Brain microvascular endothelial cell (primary cell): ENCODE results near the gene HPS5.
A peak's percentile ranks its signal among the peaks of the same experiment; 100 is the strongest.
"Not testable (repeated sequence)": the region's sequence is repeated elsewhere in the genome, so short reads cannot be mapped to it uniquely, and the experiment has no call there.

Experiments
- DNase-seq: peaks from one replicate; pipeline ENCODE4 v3.0.0-alpha.2; 2020
- H3K27ac ChIP-seq: fragments of 250-450 bp; sonication (Bioruptor Pico); 2 replicates; pipeline ENCODE4 v1.5.1; 2020; ENCODE audit warnings: mild to moderate bottlenecking, moderate library complexity
- H3K27me3 ChIP-seq: fragments of 250-450 bp; sonication (Bioruptor Pico); replicated peaks from 2 replicates; pipeline ENCODE4 v1.5.1; 2020; ENCODE audit warnings: mild to moderate bottlenecking
- H3K36me3 ChIP-seq: fragments of 250-450 bp; sonication (Bioruptor Pico); replicated peaks from 2 replicates; pipeline ENCODE4 v1.5.1; 2020; ENCODE audit warnings: mild to moderate bottlenecking
- H3K4me3 ChIP-seq: 2 replicates; pipeline ENCODE4 v1.5.1; 2011; ENCODE audit warnings: low read depth, mild to moderate bottlenecking, control low read depth, low read length, moderate library complexity
- in situ Hi-C: cut with HindIII; loops from 2 replicates; pipeline ENCODE4 v1.10.0; 2017; ENCODE audit warnings: low sequenced_read_pairs, low pct_ligation_motif_present
- TF ChIP-seq, protein P1 (sequence below): IDR thresholded peaks from 2 replicates; pipeline ENCODE4 v1.5.1; 2011; ENCODE audit warnings: low read depth, mild to moderate bottlenecking, moderate library complexity, low read length, control low read depth, inconsistent platforms; ENCODE audit errors: missing control alignments

Gene HPS5

GRCh38 chr11:18347471-18348125 lies 25.7 kb upstream of the HPS5 start:
- peaks cover 17% of the 10 kb centered on the region for H3K36me3 ChIP-seq
- no peaks in the 10 kb centered on the region for H3K27me3 ChIP-seq
- H3K27ac ChIP-seq = peak overlapping the region; percentile 59
- DNase-seq = peak; percentile 48
- in situ Hi-C loops = no loop called here
- no peak overlapping the region for H3K4me3 ChIP-seq
- TF ChIP-seq, protein P1, sequence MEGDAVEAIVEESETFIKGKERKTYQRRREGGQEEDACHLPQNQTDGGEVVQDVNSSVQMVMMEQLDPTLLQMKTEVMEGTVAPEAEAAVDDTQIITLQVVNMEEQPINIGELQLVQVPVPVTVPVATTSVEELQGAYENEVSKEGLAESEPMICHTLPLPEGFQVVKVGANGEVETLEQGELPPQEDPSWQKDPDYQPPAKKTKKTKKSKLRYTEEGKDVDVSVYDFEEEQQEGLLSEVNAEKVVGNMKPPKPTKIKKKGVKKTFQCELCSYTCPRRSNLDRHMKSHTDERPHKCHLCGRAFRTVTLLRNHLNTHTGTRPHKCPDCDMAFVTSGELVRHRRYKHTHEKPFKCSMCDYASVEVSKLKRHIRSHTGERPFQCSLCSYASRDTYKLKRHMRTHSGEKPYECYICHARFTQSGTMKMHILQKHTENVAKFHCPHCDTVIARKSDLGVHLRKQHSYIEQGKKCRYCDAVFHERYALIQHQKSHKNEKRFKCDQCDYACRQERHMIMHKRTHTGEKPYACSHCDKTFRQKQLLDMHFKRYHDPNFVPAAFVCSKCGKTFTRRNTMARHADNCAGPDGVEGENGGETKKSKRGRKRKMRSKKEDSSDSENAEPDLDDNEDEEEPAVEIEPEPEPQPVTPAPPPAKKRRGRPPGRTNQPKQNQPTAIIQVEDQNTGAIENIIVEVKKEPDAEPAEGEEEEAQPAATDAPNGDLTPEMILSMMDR = no peak

DNA sequence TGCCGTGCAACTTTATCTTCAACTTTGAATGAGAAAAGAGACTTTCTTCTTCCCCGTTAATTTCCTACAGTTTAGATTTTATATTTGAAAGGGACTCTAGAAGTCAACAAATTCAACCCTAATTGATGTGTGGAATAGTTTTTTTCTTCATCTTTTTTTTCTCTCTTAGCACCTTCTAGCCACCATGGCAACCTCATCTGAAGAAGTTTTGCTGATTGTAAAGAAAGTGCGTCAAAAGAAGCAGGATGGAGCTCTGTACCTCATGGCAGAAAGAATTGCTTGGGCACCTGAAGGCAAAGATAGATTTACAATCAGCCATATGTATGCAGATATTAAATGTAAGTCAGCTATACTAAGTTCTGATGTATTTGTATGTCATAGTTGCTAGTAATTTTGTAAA lies 11.0 kb upstream of the HPS5 start:
- TF ChIP-seq, protein P1 = no peak
- Histone ChIP-seq H3K4me3 (no peak overlapping the region), H3K36me3 (peaks cover 51% of the 10 kb centered on the region), H3K27me3 (no peaks in the 10 kb centered on the region), H3K27ac (no peak overlapping the region)
- no peak for DNase-seq
- in situ Hi-C loops = no loop called here

GRCh38 chr11:18332302-18332701 lies 10.4 kb upstream of the HPS5 start:
- H3K36me3 ChIP-seq = peaks cover 45% of the 10 kb centered on the region
- H3K4me3 ChIP-seq = no peak overlapping the region
- no peak overlapping the region for H3K27ac ChIP-seq
- TF ChIP-seq, protein P1 = no peak
- in situ Hi-C loops = no loop called here
- H3K27me3 ChIP-seq = no peaks in the 10 kb centered on the region
- DNase-seq = no peak

GRCh38 chr11:18330921-18331320 lies 9.0 kb upstream of the HPS5 start:
- no peaks in the 10 kb centered on the region for H3K27me3 ChIP-seq
- peaks cover 35% of the 10 kb centered on the region for H3K36me3 ChIP-seq
- H3K4me3 ChIP-seq = no peak overlapping the region
- in situ Hi-C loops = no loop called here
- no peak for DNase-seq
- TF ChIP-seq, protein P1 = no peak
- no peak overlapping the region for H3K27ac ChIP-seq

DNA sequence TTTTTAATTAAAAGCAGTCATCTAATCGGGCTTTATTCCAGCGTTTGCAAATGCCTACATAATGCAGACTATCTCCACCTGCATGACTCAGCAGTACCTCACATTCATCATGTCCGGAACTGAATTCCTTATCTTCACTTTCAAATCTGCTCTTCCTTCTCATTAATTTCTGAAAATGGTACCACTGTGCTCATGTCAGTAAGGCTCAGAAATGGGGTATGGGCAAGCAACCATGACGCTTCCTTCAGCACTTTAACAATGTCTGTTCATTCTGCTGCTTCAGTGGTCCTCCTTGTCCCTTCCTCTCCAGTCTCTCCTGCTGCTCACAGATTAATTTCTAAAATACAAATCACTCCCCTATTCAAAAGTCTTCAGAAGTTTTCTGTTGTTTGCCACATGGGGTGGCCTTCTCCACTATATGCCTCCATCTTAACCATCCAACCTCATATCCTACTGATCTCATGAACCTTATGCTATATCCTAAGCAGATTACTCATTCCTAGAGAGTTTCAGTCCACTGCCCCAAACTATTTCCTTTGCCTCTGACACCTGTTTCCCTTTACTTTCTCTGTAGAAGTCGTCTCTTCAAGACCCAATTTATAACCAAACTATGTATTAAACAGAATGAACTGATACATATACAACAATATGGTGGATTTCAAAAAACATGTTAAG lies 7.4 kb upstream of the HPS5 start:
- DNase-seq = no peak
- Histone ChIP-seq H3K36me3 (peaks cover 28% of the 10 kb centered on the region), H3K27me3 (no peaks in the 10 kb centered on the region), H3K4me3 (no peak overlapping the region), H3K27ac (no peak overlapping the region)
- in situ Hi-C loops = no loop called here
- TF ChIP-seq, protein P1 = no peak

DNA sequence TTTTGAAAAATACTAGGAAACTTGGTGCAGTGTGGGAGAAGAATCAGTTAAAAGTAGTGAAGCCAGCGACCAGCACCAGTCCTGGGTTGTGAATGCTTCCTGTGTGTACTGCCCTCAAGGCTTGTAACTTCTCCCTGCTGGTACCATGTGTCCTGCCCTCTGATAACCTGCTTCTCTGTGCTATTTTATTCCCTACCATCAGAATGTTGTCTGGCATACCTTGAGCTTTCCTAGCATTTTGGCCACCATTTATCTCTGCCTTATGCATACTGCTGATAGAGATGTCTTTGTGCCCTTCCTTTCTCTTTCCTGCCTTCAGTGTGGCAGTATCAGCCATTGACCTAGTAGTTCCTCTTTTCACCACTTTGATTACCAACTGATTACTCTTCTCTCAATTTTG lies 2.4 kb upstream of the HPS5 start:
- DNase-seq = no peak
- TF ChIP-seq, protein P1 = no peak
- Histone ChIP-seq H3K27ac (no peak overlapping the region), H3K4me3 (peak overlapping the region; percentile 20), H3K36me3 (peaks cover 5% of the 10 kb centered on the region), H3K27me3 (no peaks in the 10 kb centered on the region)
- in situ Hi-C loops = no loop called here

- in situ Hi-C loops, H3K27ac ChIP-seq, H3K27me3 ChIP-seq, DNase-seq, H3K36me3 ChIP-seq: not testable (repeated sequence)
- peak overlapping the region; percentile 20 for H3K4me3 ChIP-seq
Observed at GRCh38 chr11:18323881-18324280, 1.9 kb upstream of the HPS5 start.
